Measurements from ENCODE around the gene FA2H.
"Not testable (repeated sequence)": the region's sequence is repeated elsewhere in the genome, so short reads cannot be mapped to it uniquely, and the experiment has no call there.

FA2H gene

GRCh38 chr16:74771656-74772315, 2.8 kb downstream of the FA2H start:
- Histone ChIP-seq H3K9me3 (ENCODE audit: control insufficient read depth in 5 of 5, low read length in 5 of 5) (peaks cover 0 to 6% (median 0%) of the 10 kb centered on the region in 5 donors), H3K27ac (ENCODE audit: low read depth, low read length) (no peak overlapping the region), H3K4me1 (ENCODE audit: control insufficient read depth in 5 of 5, insufficient read depth in 5 of 5, low read length in 5 of 5) (peaks cover 0 to 15% (median 12%) of the 10 kb centered on the region in 5 donors), H3K36me3 (ENCODE audit: control insufficient read depth in 5 of 5, insufficient read depth in 5 of 5, low read length in 5 of 5) (no peaks in the 10 kb centered on the region), H3K9ac (ENCODE audit: low read length in 5 of 5) (no peak overlapping the region), H3K27me3 (ENCODE audit: control insufficient read depth in 5 of 5, insufficient read depth in 4 of 5, low read length in 5 of 5) (peaks cover 18 to 37% (median 31%) of the 10 kb centered on the region in 5 donors), H3K4me3 (ENCODE audit: low read depth in 1 of 5, low read length in 5 of 5) (no peak overlapping the region)

GRCh38 chr16:74770831-74771526, 3.6 kb downstream of the FA2H start:
- no peak overlapping the region for H3K4me3 ChIP-seq (ENCODE audit: low read depth in 1 of 5, low read length in 5 of 5)
- no peak overlapping the region for H3K9ac ChIP-seq (ENCODE audit: low read length in 5 of 5)
- peaks cover 0 to 6% (median 0%) of the 10 kb centered on the region in 5 donors for H3K9me3 ChIP-seq (ENCODE audit: control insufficient read depth in 5 of 5, low read length in 5 of 5)
- no peak overlapping the region for H3K27ac ChIP-seq (ENCODE audit: low read depth, low read length)
- peaks cover 0 to 15% (median 12%) of the 10 kb centered on the region in 5 donors for H3K4me1 ChIP-seq (ENCODE audit: control insufficient read depth in 5 of 5, insufficient read depth in 5 of 5, low read length in 5 of 5)
- no peaks in the 10 kb centered on the region for H3K36me3 ChIP-seq (ENCODE audit: control insufficient read depth in 5 of 5, insufficient read depth in 5 of 5, low read length in 5 of 5)
- H3K27me3 ChIP-seq (ENCODE audit: control insufficient read depth in 5 of 5, insufficient read depth in 4 of 5, low read length in 5 of 5): peaks cover 18 to 38% (median 31%) of the 10 kb centered on the region in 5 donors

GRCh38 chr16:74769586-74770190, 4.9 kb downstream of the FA2H start:
- no peak overlapping the region for H3K27ac ChIP-seq (ENCODE audit: low read depth, low read length)
- H3K4me3 ChIP-seq (ENCODE audit: low read depth in 1 of 5, low read length in 5 of 5): no peak overlapping the region
- H3K36me3 ChIP-seq (ENCODE audit: control insufficient read depth in 5 of 5, insufficient read depth in 5 of 5, low read length in 5 of 5): no peaks in the 10 kb centered on the region
- H3K27me3 ChIP-seq (ENCODE audit: control insufficient read depth in 5 of 5, insufficient read depth in 4 of 5, low read length in 5 of 5): peaks cover 23 to 37% (median 29%) of the 10 kb centered on the region in 5 donors
- H3K9me3 ChIP-seq (ENCODE audit: control insufficient read depth in 5 of 5, low read length in 5 of 5): peaks cover 0 to 6% (median 0%) of the 10 kb centered on the region in 5 donors
- H3K4me1 ChIP-seq (ENCODE audit: control insufficient read depth in 5 of 5, insufficient read depth in 5 of 5, low read length in 5 of 5): peaks cover 0 to 8% (median 6%) of the 10 kb centered on the region in 5 donors
- H3K9ac ChIP-seq (ENCODE audit: low read length in 5 of 5): no peak overlapping the region

- H3K27ac ChIP-seq (ENCODE audit: low read depth, low read length): no peak overlapping the region
- H3K36me3 ChIP-seq (ENCODE audit: control insufficient read depth in 5 of 5, insufficient read depth in 5 of 5, low read length in 5 of 5): no peaks in the 10 kb centered on the region
- peaks cover 14 to 24% (median 17%) of the 10 kb centered on the region in 5 donors for H3K27me3 ChIP-seq (ENCODE audit: control insufficient read depth in 5 of 5, insufficient read depth in 4 of 5, low read length in 5 of 5)
Measured at GRCh38 chr16:74768239-74768638, 6.4 kb downstream of the FA2H start.

GRCh38 chr16:74767749-74768148, 6.9 kb downstream of the FA2H start:
- Histone ChIP-seq H3K27me3 (ENCODE audit: control insufficient read depth in 5 of 5, insufficient read depth in 4 of 5, low read length in 5 of 5) (peaks cover 11 to 20% (median 15%) of the 10 kb centered on the region in 5 donors), H3K9me3 (ENCODE audit: control insufficient read depth in 5 of 5, low read length in 5 of 5) (peaks cover 0 to 9% (median 0%) of the 10 kb centered on the region in 5 donors), H3K9ac (ENCODE audit: low read length in 5 of 5) (no peak overlapping the region), H3K4me1 (ENCODE audit: control insufficient read depth in 5 of 5, insufficient read depth in 5 of 5, low read length in 5 of 5) (no peaks in the 10 kb centered on the region), H3K27ac (ENCODE audit: low read depth, low read length) (no peak overlapping the region), H3K36me3 (ENCODE audit: control insufficient read depth in 5 of 5, insufficient read depth in 5 of 5, low read length in 5 of 5) (no peaks in the 10 kb centered on the region), H3K4me3 (ENCODE audit: low read depth in 1 of 5, low read length in 5 of 5) (no peak overlapping the region)

More at GRCh38 chr16:74768239-74768638, 6.4 kb downstream of the FA2H start:
- H3K4me1 ChIP-seq (ENCODE audit: control insufficient read depth in 5 of 5, insufficient read depth in 5 of 5, low read length in 5 of 5): no peaks in the 10 kb centered on the region
- no peak overlapping the region for H3K4me3 ChIP-seq (ENCODE audit: low read depth in 1 of 5, low read length in 5 of 5)
- no peak overlapping the region for H3K9ac ChIP-seq (ENCODE audit: low read length in 5 of 5)
- H3K9me3 ChIP-seq (ENCODE audit: control insufficient read depth in 5 of 5, low read length in 5 of 5): peaks cover 0 to 9% (median 0%) of the 10 kb centered on the region in 5 donors

- H3K36me3 ChIP-seq (ENCODE audit: control insufficient read depth in 5 of 5, insufficient read depth in 5 of 5, low read length in 5 of 5): no peaks in the 10 kb centered on the region
- H3K9ac ChIP-seq (ENCODE audit: low read length in 5 of 5): no peak overlapping the region
- peaks cover 0 to 9% (median 0%) of the 10 kb centered on the region in 5 donors for H3K9me3 ChIP-seq (ENCODE audit: control insufficient read depth in 5 of 5, low read length in 5 of 5)
- H3K4me1 ChIP-seq (ENCODE audit: control insufficient read depth in 5 of 5, insufficient read depth in 5 of 5, low read length in 5 of 5): no peaks in the 10 kb centered on the region
- no peak overlapping the region for H3K4me3 ChIP-seq (ENCODE audit: low read depth in 1 of 5, low read length in 5 of 5)
- H3K27ac ChIP-seq (ENCODE audit: low read depth, low read length): no peak overlapping the region
- peaks cover 3 to 17% (median 10%) of the 10 kb centered on the region in 5 donors for H3K27me3 ChIP-seq (ENCODE audit: control insufficient read depth in 5 of 5, insufficient read depth in 4 of 5, low read length in 5 of 5)
Measured at GRCh38 chr16:74766729-74767128, 7.9 kb downstream of the FA2H start.

GRCh38 chr16:74764184-74764583, 10.4 kb downstream of the FA2H start:
- not testable (repeated sequence) for H3K27ac ChIP-seq (ENCODE audit: low read depth, low read length); H3K9me3 ChIP-seq (ENCODE audit: control insufficient read depth in 5 of 5, low read length in 5 of 5); H3K9ac ChIP-seq (ENCODE audit: low read length in 5 of 5); H3K4me3 ChIP-seq (ENCODE audit: low read depth in 1 of 5, low read length in 5 of 5); H3K36me3 ChIP-seq (ENCODE audit: control insufficient read depth in 5 of 5, insufficient read depth in 5 of 5, low read length in 5 of 5); H3K4me1 ChIP-seq (ENCODE audit: control insufficient read depth in 5 of 5, insufficient read depth in 5 of 5, low read length in 5 of 5)
- H3K27me3 ChIP-seq (ENCODE audit: control insufficient read depth in 5 of 5, insufficient read depth in 4 of 5, low read length in 5 of 5): peaks cover 3 to 17% (median 12%) of the 10 kb centered on the region in 5 donors

GRCh38 chr16:74761665-74762064, 13.0 kb downstream of the FA2H start:
- H3K36me3 ChIP-seq (ENCODE audit: control insufficient read depth in 5 of 5, insufficient read depth in 5 of 5, low read length in 5 of 5): no peaks in the 10 kb centered on the region
- no peak overlapping the region for H3K9ac ChIP-seq (ENCODE audit: low read length in 5 of 5)
- H3K27ac ChIP-seq (ENCODE audit: low read depth, low read length): no peak overlapping the region
- peaks cover 0 to 10% (median 4%) of the 10 kb centered on the region in 5 donors for H3K27me3 ChIP-seq (ENCODE audit: control insufficient read depth in 5 of 5, insufficient read depth in 4 of 5, low read length in 5 of 5)
- H3K9me3 ChIP-seq (ENCODE audit: control insufficient read depth in 5 of 5, low read length in 5 of 5): peaks cover 0 to 2% (median 0%) of the 10 kb centered on the region in 5 donors
- no peak overlapping the region for H3K4me3 ChIP-seq (ENCODE audit: low read depth in 1 of 5, low read length in 5 of 5)
- H3K4me1 ChIP-seq (ENCODE audit: control insufficient read depth in 5 of 5, insufficient read depth in 5 of 5, low read length in 5 of 5): no peaks in the 10 kb centered on the region

- Histone ChIP-seq H3K27me3 (ENCODE audit: control insufficient read depth in 5 of 5, insufficient read depth in 4 of 5, low read length in 5 of 5) (peaks cover 0 to 15% (median 6%) of the 10 kb centered on the region in 5 donors), H3K9ac (ENCODE audit: low read length in 5 of 5) (no peak overlapping the region), H3K9me3 (ENCODE audit: control insufficient read depth in 5 of 5, low read length in 5 of 5) (peaks cover 0 to 2% (median 0%) of the 10 kb centered on the region in 5 donors), H3K27ac (ENCODE audit: low read depth, low read length) (no peak overlapping the region), H3K4me3 (ENCODE audit: low read depth in 1 of 5, low read length in 5 of 5) (no peak overlapping the region), H3K36me3 (ENCODE audit: control insufficient read depth in 5 of 5, insufficient read depth in 5 of 5, low read length in 5 of 5) (no peaks in the 10 kb centered on the region), H3K4me1 (ENCODE audit: control insufficient read depth in 5 of 5, insufficient read depth in 5 of 5, low read length in 5 of 5) (no peaks in the 10 kb centered on the region)
Measured at GRCh38 chr16:74760007-74760767, 14.4 kb downstream of the FA2H start.
